Inflammatory macrophage treated with lipopolysaccharide for 4 hours (primary cell): ENCODE measurements around the gene RNU5D-1.
A peak's percentile ranks its signal among the peaks of the same experiment; 100 is the strongest.
"Not testable (repeated sequence)": the region's sequence is repeated elsewhere in the genome, so short reads cannot be mapped to it uniquely, and the experiment has no call there.

Experiments used
- DNase-seq: peaks from one replicate; pipeline ENCODE4 v3.0.0-alpha.2; 2020

The RNU5D-1 gene

DNA sequence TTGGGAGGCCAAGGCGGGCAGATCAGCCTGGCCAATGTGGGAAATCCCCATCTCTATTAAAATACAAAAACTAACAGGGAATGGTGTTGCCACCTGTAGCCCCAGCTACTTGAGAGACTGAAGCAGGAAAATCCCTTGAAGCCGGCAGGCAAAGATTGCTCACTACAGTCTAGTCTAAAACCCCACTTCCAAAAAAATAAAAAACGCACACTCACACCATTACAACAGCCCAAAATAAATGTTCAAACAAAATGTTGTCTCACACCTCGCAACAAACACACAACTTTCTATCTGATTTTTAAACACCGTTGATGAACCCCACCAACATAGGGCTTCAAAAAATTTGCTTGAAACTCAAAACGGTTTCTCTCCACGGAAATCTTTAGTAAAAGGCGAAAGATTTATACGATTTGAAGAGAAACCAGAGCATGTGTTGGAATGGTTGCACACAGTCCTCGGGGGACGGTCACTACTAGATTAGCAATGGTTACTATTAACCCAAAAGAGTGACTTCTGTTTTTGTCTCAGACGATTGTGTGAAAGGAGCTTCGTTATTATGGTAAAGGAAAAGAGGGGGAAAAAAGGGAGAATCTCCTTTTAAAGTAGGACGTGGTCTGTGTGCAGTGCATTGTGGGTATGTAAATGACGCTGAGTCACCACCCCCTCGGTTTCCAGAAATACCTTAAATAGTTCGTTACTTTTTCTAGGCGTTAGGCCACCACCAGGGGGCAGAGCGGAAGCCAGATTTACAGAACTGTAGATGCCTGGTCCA is at the start of gene RNU5D-1:
TSS of gene RNU5D-1 (minus strand) at position 430 of the 772 bp plus-strand sequence.
- DNase-seq: peak; percentile 98

DNA sequence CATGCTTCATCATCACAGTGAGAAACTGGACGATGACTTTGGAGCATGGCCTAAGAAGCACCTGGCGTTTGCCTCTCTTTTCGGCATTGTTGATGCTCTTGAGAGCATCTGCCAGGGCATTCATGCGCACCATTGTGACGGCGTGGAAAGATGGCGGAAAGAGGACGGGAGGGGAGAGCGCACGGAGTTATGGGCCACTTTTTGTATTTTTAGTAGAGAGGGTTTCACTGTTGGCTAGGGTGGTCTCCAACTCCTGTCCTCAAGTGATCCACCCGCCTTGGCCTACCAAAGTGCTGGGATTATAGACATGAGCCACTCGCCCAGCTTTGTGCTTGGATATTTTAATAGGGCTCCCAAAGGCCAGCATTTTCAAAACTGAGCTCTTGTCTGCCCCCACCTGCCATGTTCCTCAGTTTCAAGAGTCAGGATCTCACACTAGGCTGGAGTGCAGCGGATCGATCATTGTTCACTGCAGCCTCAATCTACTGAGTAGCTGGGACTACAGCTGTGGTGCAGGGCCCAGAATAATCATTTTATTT is 49.7 kb upstream of the RNU5D-1 start:
- no peak for DNase-seq

DNA sequence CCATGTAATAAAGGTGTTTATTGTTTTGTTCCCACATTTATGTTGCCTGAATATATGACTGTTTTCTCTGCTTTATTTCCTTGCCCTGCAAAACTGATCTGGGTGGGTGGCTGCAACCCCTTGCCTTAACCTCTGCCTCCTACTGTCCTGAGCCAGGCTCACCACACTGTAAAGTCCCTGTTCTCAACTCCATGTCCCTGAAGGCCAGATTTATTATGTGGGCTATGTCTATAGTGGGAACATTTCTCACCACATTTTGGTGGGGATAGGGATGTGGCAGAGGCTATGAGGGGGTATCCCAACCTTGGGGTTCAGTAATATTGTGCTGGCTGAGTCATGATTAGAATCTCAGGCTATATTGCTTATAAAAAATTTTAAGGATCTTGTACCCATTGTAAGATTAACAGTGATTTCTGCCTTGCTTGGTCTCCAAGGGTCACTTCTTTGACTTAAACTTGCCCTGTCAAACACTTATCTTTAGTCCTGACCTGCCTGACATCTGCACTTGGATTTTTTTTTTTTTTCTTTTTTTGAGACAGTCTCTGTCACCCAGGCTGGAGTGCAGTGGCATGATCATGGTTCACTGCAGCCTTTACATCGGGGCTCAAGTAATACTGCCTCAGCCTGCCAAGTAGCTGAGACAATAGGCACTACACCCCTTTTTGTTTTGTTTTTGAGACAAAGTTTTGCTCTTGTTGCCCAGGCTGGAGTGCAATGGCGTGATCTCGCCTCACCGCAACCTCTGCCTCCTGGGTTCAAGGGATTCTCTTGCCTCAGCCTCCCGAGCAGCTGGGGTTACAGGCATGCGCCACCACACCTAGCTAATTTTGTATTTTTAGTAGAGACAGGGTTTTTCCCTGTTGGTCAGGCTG is 48.0 kb upstream of the RNU5D-1 start:
- DNase-seq: no peak

DNA sequence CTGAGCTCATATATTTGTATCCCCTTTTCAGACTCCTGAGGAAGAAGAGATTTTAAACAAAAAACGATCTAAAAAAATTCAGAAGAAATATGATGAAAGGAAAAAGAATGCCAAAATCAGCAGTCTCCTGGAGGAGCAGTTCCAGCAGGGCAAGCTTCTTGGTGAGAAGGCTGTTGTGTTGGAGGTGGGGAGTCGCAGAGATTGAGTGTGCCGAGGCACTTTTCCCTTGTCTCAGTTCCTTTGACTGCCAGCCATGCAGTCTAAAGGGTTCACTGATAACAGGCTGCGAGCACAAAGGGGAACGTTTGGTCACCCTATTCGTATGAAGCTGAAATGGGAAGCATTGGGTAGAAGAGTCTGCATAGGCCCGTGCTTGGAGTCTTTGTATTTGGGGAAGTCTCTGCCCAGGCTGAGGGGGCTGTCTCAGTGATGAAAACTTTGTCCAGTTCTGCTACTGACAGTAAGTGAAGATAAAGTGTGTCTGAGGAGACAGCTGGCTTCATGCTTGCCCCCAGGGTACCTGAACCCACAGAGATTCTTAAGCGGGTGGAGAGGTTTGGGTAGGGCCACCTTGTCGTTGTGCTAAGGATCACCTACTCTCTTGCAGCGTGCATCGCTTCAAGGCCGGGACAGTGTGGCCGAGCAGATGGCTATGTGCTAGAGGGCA is 47.1 kb upstream of the RNU5D-1 start:
- peak; percentile 46 for DNase-seq

DNA sequence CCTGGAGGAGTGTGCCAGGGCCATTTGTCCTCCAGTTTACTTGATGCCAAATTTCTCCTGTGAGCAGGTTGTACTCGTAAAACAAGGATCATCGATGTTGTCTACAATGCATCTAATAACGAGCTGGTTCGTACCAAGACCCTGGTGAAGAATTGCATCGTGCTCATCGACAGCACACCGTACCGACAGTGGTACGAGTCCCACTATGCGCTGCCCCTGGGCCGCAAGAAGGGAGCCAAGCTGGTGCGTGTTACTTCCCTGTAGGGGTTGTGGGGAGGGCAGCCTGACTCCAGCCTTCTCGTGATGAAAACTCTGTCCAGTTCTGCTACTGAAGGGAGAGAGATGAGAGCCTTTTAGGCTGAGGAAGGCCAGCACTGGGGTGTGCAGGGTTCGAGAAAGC is 46.6 kb upstream of the RNU5D-1 start:
- no peak for DNase-seq

DNA sequence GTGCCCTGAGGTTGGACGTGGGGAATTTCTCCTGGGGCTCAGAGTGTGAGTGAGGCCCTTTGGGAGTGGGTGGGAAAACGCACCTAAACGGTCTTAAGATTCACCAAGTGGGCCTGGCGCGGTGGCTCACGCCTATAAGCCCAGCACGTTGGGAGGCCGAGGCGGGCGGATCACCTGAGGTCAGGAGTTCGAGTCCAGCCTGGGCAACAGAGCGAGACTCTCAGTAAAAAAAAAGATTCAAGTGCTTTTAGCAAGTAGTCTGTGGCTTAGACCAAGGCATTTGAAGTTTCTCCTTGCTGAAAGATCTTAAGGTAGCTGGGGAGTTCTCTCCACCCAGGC is 45.7 kb upstream of the RNU5D-1 start:
- DNase-seq: no peak

DNA sequence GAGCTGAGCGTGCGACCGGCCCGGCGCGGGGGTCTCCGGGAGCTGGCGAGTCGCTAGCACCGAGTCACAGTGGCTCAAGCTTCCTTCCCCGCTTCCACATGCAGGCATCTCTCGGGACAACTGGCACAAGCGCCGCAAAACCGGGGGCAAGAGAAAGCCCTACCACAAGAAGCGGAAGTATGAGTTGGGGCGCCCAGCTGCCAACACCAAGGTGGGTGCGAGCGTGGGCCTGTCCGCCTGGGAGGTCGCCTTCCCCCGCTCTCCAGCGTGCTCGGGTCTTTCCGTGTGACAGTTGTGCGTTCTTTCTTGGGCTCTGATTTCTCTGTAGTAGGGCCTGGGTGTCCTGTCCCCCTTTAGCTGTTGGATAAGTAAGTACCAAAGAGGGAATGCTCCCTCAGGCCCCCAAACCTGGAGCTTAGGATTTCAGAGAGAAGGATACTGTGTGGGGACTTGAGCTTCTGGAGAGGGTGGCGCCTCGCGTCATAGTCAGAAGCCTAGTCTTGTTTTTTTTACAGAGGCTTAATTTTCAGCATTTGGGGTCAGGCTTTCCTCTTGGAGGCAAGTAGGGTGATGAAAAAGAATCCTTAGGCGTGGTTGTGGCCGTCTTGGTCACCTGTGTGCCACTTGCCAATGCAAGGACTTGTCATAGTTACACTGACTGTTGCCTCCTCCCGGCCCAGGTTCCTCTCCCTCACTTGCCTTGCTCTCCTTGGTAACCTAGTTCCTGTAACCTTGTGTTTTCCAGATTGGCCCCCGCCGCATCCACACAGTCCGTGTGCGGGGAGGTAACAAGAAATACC is 45.2 kb upstream of the RNU5D-1 start:
- peak; percentile 21 for DNase-seq

DNA sequence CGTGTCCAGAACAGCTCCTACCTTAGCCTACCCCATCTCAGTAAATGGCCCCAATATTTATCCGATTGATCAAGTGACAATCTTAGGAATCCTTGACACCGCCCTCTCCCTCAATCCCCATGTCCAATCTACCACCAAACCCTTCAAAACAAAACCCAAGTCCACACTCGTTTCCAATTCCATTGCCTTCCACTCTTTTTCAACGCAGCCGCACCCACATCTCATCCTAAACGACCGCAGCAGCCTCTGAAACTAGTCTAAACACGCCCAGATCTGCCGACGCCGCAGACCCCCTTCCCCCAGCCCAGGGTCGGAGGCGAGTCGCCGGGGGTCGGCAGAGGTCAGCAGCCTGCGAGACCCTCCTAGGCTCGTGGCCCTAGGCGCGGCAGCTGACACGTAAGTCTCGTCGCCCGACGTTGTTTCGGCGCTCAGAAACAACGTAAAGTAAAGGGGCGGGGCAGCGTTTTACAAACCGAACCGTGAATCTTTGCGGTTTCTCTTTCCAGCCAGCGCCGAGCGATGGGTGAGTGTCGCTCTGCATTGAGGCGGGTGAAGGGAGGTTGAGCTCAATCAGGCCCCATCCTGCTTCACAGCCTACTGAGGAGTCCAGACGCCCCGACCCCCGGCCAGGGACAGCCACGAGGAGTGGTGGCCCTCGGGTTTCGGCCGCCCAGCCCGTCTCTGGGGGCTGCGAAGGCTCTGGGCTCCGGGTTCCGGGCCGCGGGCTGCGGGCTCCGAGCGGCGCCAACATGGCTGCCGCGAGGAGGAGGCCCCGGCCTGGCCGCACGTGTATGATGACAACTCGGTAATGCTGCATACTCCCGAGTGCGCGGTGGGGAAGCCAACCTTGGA is 44.3 kb upstream of the RNU5D-1 start, which contains the start of gene RPS8:
TSS of gene RPS8 (plus strand) at position 463 of the 852 bp plus-strand sequence. CDS start at position 520, 57 bp downstream.
- peak; percentile 96 for DNase-seq

DNA sequence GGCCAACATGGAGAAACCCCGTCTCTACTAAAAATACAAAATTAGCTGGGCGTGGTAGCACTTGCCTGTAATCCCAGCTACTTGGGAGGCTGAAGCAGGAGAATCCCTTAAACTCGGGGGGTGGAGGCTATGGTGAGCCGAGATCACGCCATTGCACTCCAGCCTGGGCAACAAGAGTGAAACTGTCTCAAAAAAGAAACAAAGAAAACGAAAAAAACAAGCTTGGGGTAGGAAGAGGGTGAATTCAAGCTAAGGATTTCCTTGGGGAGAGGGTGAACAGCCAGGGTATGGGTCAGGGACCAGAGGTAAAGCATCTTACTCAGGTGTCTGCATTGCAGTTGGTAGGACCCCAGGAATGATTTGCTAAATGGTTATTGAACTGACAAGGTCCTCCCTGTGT is 35.5 kb upstream of the RNU5D-1 start:
- not testable (repeated sequence) for DNase-seq

DNA sequence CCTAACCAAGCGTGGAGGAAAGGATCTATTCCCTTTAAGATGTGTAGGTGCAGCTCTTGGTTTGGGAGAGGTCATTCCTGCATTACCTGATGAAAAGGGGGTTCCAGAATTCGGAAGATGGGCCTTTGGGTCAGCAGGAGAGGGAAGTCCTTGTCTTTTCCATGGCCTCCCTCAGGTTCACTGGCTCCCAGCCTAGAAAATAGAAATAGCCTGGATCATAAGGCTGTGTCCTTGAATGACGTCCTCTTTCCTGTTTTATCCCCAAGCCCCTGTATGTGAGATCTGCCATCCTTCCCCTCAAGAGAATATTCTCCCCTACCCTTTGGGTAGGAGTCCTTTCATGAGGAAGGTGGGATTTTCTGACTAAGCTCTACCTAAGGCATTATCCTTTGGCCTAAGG is 29.9 kb upstream of the RNU5D-1 start:
- DNase-seq: no peak

DNA sequence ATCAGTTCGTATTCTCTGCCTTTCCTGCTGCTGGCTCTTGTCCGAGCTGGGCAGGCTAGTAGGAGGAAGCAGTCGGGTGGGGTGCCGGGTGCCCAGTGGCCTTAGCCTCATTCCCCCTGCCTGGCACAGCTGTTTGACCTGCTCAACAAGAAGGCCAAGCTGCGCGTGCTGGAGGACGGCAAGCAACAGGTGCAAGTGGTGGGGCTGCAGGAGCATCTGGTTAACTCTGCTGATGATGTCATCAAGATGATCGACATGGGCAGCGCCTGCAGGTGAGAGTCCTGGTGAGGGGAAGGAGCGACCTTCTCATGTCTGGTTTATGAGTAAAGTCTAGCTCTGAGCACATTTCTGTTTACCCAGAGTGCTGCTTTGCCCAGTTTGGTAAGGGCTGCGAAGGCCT is 28.1 kb upstream of the RNU5D-1 start:
- no peak for DNase-seq

DNA sequence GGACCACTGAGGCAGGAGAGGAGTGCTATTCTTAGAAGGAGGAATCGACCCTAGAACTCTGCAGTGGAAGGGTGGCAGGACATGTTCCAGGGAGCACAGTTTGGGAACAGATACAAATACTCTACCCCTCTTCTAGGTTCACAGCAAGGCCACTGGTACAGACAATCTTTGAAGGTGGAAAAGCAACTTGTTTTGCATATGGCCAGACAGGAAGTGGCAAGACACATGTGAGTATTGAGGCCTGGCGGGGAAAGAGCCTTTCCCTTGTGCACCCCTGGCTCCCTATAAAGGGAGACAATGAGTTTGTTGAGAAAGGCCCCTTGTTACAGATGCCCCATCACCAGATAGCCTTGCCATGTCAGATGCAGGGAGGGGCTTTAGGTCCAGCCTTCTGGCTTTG is 26.4 kb upstream of the RNU5D-1 start:
- DNase-seq: no peak

DNA sequence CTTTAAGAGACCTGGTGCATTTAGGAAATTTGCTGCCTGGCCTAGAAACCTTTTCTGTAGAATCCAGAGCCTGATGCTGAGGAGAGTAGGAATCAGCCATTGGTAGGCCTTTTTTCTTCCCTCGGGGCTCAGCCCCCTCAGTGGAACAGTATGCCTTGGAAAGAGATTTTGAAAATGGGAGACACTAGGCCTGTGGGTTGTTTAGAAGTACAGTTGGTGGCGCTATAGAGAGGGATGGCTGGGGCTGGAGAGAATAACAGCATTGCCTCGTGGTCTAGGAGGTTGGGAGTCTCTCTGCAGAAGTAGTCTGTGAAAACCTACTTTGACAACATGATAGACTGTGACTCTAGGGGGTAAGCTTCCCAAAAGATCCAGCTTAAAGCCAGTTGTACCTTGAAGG is 16.9 kb upstream of the RNU5D-1 start:
- no peak for DNase-seq

DNA sequence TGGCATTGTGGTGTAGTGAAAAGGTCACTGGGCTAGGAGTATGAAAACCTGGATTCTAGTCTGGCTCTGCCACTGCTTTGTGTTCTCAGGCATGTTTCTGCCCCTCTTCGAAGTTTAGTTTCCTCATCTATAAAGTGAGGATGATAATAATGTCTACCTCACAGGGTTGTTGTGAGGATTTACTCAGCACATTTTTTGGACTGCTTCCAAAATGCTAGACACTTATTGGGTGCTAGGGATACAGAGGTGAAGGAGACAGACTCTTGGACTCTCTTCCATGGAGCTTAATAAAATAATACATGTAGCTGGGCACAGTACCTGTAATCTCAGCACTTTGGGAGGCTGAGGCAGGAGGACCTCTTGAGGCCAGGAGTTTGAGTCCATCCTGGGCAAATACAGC is 12.2 kb upstream of the RNU5D-1 start:
- DNase-seq: no peak

DNA sequence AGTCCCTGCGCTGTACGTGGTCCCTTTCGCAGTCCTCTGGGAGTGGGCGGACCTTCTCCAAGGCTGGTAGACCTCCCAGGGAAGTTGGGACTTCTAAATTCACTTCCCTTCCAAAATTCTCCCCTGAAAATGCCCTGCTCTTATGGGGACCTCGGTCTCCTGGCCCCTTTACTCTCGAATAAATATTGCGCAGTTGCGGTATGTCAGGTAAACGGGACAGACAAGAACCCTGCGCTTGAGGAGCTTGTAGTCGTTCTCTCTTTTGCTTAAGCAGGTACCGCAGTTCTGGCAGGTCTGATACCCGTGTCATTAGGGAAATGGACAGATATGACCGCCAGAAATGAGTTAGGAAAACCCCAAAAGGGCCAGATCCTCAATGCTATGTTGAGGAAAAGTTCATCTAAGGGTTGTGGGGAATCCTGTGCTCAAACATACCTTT is 9.2 kb upstream of the RNU5D-1 start:
- DNase-seq: no peak

DNA sequence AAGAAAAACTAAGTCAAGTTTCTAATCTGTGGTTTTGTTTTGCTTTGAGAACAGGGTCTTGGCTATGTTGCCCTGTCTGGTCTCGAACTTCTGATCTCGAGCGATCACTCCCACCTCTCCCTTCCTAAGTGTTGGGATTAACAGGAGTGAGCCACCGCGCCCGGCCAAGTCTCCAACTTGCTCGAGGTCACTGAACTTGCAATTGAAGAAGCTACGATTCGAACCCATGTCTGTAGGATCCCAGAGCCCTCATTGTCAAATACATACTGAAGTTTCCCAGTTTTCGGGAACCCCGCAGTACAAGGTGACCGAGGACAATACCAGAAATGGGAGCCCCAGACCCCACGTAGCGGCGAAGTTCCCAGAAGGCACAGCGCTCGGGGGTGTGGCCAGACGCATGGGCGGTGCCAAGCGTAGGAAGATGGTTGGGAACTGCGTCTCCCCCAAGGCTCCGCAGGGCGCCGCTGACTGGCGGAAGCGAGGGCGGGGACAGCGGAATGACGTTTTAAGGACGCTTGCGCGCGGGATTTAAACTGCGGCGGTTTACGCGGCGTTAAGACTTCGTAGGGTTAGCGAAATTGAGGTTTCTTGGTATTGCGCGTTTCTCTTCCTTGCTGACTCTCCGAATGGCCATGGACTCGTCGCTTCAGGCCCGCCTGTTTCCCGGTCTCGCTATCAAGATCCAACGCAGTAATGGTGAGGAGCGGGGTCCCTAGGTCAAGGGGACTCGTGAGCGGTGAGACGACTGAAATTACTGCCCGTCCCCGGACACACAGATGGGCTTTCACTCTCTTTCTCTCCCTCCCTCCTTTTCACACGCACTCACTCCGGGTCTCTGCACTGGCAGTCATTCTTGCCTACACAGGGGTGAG is 8.6 kb upstream of the RNU5D-1 start, which contains the start of gene KIF2C:
TSS of gene KIF2C (plus strand) at position 531 of the 872 bp plus-strand sequence. CDS start at position 627, 96 bp downstream.
- DNase-seq: peak; percentile 99

DNA sequence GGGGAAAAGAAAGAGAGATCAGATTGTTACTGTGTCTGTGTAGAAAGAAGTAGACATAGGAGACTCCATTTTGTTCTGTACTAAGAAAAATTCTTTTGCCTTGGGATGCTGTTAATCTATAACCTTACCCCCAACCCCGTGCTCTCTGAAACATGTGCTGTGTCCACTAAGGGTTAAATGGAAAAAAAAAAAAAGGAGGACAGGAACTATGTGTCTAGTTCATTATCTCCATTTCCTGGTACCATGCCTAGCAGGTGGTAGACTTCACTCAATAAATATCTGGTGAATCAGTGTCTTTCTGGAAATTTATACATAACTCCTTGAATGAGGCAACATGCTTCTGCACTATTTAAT is 8.0 kb upstream of the RNU5D-1 start:
- not testable (repeated sequence) for DNase-seq

DNA sequence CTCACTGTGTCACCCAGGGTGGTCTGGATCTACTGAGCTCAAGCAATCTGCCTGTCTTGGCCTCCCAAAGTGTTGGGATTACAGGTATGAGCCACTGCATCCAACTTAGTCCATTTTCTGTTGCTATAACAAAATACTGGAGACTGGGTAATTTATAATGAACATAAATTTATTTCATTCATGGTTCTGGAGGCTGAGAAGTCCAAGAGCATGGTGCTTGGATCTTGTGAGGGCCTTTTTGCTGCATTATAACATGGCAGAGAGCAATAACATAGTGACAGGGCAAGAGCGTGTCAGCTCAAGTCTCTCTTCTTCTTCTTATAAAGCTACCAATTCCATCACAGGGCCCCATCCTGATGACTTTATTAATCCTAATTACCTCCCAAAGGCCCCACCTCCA is 5.0 kb upstream of the RNU5D-1 start:
- DNase-seq: no peak

DNA sequence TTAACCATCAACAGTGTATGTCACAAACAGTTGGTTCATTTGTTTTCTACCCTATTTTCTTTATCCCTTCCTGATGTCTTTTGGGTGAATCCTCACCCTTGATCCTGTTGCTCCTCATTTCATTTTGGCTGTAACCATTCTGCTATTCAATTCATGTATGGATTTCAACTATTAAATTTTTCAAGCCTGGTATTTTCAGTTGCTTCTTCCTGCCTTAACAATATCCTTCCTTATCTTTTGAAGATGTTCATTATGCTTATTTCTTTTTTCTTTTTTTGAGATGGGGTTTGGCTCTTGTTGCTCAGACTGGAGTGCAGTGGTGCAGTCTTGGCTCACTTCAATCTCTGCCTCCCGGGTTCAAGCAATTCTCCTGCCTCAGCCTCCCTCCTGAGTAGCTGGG is 2.8 kb upstream of the RNU5D-1 start:
- no peak for DNase-seq

DNA sequence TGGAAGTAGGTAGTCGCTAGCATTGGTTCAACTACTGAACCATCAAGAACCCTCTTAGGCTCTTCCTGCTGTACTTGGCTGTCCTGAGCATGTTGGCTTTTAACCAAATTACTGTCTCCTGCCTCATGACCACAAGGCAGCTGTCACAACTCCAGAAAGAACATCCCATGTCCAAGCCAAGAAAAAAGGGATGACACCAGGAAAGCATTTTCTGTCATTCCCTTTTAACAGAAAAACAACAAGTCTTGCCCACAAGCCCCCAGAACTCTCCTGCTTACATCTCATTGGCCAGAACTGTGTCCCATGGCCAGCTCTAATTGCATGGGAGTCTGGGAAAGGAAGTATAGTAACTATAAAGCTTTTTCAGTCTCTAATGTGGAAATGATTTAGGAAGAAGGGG is 2.4 kb upstream of the RNU5D-1 start:
- no peak for DNase-seq
